SKM-1 treated with dmso at 0.1 percent for 144 hours (cell line): ENCODE data around the gene GNL3L.
"Not testable (repeated sequence)": the region's sequence is repeated elsewhere in the genome, so short reads cannot be mapped to it uniquely, and the experiment has no call there.

Source experiments
- DNase-seq: peaks from one replicate; lab custom pipeline; 2025; ENCODE audit not compliant: unreplicated experiment; lab: John Stamatoyannopoulos, UW

GNL3L gene, protein sequence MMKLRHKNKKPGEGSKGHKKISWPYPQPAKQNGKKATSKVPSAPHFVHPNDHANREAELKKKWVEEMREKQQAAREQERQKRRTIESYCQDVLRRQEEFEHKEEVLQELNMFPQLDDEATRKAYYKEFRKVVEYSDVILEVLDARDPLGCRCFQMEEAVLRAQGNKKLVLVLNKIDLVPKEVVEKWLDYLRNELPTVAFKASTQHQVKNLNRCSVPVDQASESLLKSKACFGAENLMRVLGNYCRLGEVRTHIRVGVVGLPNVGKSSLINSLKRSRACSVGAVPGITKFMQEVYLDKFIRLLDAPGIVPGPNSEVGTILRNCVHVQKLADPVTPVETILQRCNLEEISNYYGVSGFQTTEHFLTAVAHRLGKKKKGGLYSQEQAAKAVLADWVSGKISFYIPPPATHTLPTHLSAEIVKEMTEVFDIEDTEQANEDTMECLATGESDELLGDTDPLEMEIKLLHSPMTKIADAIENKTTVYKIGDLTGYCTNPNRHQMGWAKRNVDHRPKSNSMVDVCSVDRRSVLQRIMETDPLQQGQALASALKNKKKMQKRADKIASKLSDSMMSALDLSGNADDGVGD

DNA sequence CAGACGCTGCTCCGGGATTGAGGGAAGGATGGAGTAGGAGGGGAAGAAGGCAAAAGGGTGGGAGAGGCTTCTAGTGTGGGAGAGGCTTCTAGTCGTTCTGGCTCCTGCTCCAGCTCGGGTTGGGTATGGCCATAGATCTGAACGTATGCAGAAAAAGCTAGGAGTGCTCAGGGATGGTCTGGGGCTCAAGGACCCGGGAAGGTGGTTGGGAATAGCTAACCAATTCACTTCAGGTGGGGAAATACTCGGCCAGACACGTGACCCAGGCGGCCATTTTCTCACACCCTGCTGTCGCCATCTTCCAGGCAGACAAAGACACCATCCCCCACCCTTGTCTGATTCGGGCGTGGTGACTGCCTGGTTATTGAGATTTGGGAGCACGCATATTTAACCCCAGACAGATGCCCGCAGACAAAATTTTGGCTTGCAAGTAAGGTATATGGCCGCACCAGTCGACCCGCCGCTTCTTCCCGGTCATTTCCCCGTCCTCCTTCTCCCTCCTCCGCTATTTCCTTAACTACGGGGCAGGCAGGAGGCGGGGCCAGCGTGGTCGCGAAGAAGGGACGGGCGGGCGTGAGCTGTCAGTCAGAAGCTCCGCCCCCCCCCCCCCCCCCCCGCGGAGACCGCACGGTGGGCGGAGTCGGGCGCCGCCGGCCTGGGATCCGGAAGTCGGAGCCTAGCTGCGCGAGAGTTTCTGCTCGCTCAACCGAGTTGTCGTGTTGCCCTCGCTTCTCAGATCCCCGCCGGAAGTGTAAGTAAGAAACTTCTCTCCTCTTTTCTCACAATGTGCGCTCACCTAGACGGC lies at the start of gene GNL3L:
TSS of gene GNL3L (plus strand) at position 668 of the 805 bp plus-strand sequence. CDS start 2,348 bp downstream, outside the sequence.
- DNase-seq, result peak; percentile 79

DNA sequence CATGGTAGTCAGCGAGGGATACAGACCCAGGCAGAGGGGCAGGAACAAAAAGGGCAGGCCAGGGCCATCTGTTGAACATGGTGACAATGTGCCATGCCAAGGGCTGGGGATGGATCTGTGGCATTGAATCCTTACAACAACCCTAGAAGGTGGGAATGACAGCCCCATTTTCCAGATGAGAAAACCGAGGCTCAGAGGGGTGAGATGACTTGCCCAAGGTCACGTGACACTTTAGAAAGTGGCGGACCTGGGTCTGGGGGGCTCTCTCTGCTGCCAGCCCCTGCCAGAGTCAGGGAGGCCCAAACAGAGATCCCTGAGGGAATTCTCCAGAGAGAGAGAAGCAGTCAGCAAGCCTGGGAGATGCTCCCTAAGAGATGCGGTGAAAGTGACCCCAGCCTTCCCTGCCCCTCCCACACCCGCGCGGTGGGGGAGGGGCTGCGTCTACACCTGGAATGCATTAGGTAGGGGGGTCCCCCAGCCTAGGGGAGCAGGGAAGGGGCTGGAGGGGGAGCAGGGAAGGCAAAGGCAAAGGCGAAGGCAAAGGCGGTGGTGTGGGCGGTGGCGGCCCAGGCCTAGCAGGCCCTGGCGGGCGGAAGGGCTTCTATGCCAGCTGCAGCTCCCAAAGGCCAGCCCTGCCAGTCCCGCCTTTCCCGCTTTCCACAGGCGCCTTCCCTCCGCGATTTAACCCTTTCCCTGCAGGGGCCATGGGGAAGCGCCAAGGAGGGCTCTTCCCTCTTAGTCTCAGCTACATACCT lies 47.0 kb upstream of the GNL3L start:
- DNase-seq, result no peak

GRCh38 chrX:54483946-54484345 lies 46.1 kb upstream of the GNL3L start:
- no peak for DNase-seq

DNA sequence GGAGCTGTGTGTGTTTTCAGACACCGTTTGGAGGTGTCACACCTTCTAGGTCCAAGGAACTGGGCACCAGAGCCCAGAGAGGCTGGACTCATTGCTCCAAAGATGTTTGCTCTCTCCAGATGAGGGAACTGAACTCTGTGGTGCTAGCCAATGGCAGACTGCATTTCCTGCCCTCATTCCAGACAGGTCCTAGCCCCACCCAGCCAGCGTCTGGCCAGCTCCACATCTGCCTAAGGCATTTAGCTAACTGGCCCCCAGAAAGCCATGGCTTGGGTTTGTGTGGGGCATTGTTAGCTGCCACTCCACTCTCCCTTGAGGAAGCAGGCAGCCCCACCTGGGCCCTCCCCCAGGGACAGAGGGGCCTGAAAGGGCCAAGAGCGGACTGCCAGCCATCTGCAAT lies 45.4 kb upstream of the GNL3L start:
- DNase-seq, result no peak

- DNase-seq, result not testable (repeated sequence)
Measured at GRCh38 chrX:54489819-54490218, 40.2 kb upstream of the GNL3L start.

- no peak for DNase-seq
Measured at GRCh38 chrX:54492340-54492739, 37.7 kb upstream of the GNL3L start.

DNA sequence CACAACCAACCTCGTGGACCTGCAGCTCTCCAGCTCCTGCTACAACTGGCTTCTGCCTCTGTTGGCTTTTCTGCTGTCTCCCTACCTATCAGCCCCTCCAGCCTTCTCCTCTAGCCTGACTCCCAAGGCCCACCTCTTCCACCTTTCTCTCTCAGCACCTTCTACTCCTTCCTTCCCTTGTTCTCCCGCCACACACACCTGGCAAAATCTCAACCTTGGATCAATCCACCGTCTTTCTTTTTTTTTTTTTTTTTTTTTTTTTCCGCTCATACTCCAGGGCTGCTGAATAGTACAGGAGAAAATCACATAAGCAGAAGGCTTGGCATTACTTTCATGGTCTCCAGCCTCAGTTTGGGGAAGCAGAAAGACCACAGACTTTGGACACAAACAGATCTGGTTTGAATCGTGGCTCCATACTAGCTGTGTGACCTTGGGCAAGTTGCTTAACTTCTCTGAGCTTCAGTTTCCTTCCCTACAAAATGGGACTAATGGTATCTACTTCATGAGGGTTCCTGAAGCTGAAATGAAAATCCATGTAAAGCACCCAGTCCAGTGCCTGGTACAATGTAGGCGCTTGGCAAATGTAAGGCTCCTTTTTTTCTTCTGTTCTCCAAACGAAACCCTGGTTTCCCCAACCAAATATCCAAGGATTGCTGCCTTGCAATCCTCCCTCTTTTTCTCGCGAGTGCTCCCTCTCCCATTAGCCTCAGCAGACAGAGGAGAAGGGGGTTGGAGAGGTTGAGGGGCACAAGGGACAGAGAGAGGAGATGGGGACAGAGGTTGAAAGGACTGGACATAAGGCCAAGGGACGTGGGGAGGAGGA lies 35.6 kb upstream of the GNL3L start:
- DNase-seq, result no peak

DNA sequence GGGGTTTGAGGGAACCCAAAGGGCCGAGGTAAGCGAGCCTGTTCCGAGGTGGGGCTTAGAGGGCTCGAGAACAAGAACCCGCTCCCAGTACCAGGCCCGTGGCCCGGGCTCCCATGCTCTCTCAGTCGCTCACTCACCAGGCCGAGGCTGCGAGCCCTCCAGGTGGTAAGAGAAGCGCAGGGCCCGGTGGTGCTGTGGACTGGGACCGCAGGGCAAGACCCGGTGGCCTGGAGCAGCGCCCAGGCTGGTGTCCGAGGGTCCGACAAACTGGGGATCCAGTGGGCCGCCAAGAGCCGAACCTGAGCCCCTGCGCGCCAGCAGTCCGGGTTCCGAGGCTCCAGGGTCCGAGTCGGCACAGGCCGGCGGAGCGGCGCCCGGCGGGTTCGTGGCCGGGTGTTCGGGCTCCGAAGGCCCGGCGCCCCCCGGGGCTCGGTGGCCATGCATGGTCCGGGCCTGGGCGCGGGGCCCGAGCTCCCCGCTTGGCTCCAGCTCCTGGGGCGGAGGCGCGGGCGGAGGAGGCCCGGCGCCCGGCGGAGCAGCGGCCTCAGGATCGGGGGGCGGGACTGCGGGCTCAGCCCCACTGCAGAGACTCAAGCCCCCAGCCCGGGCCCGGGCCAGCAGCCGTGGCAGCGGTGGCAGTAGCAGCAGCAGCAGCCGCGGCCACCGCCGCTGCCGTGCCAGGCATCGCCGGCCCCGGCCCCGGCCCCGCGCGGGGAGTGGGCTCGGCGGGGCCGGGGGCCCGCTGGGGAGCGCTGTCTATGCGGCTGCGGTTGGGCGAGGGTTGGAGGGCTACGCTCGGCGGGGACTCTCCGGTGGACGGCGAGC lies 34.8 kb upstream of the GNL3L start:
- no peak for DNase-seq

GRCh38 chrX:54495814-54496516 lies 34.1 kb upstream of the GNL3L start, which contains the start of gene FGD1:
TSS of gene FGD1 (minus strand) at chrX:54496234. CDS start at chrX:54495432, 802 bp downstream.
- peak; percentile 46 for DNase-seq

DNA sequence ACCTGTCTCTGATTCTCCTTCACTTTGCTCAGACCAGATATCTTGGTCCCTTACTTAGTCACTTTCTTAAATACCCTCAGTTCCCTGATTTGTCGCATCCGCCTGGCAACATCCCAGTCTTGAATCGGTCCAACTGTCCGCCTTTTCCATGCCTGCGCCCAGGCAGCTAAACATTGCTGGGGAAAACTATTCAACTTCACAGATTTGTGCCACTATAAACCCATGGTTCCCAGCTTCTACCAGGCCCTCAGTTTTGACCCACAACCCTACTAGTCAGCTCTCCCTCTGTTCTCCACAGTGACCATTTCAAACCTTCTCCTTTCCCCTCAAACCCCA lies 33.5 kb upstream of the GNL3L start:
- no peak for DNase-seq

- no peak for DNase-seq
Measured at GRCh38 chrX:54496936-54497335, 33.1 kb upstream of the GNL3L start.

GRCh38 chrX:54509400-54509799 lies 20.6 kb upstream of the GNL3L start:
- no peak for DNase-seq

- no peak for DNase-seq
Measured at GRCh38 chrX:54529151-54529550, 868 bp upstream of the GNL3L start.

- no peak for DNase-seq
Measured at GRCh38 chrX:54530357-54530900, 410 bp downstream of the GNL3L start.

- no peak for DNase-seq
Measured at GRCh38 chrX:54534271-54534670, 4.3 kb downstream of the GNL3L start.

DNA sequence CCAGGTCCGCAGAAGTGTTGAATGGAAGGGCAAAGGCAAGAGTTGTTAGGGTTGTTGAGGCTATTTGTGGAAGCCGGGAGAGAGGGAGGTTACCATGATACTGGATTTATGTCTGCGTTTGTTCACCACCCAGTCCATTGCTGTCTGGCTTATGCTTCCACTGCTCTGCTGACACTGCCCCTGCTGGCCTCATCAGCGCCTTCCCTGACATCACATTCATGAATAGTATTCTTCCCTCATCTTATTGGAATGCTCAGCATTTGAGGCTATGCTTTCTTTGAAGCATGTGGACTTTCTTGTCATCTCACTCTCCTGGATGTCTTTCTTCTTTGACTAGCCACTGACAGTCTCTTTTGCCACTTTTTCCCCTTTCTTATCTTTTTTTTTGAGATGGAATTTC lies 10.3 kb downstream of the GNL3L start:
- no peak for DNase-seq

DNA sequence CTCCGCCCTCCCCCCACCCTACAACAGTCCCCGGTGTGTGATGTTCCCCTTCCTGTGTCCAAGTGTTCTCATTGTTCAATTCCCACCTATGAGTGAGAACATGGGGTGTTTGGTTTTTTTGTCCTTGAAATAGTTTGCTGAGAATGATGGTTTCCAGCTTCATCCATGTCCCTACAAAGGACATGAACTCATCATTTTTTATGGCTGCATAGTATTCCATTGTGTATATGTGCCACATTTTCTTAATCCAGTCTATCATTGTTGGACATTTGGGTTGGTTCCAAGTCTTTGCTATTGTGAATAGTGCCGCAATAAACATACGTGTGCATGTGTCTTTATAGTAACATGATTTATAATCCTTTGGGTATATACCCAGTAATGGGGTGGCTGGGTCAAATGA lies 12.2 kb downstream of the GNL3L start:
- not testable (repeated sequence) for DNase-seq

DNA sequence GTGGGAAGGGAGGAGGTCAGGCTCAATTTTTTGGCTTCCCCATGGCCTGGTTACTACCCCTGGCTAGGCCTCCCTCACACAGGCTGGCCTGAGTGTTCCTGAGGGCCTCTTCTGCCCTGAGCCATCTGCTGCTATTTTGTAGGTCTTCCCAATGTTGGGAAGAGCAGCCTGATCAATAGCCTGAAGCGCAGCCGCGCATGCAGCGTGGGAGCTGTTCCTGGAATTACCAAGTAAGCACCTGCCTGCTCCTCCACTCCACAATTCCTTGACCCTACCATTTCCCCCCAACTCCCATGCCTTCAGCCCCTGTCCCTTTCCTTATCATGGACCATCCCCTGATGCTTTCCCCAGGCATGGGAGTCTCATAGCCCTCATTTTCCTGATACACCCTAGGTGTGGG lies 20.8 kb downstream of the GNL3L start:
- DNase-seq, result no peak

GRCh38 chrX:54551801-54552200 lies 21.8 kb downstream of the GNL3L start:
- DNase-seq, result no peak
